Caco-2 (cell line): Measurements from ENCODE around the gene VASH1. TPM values are rescaled to one million over a fixed set of nuclear protein-coding genes. Genes with fewer than 3 reads are reported as not detected.

ENCODE experiments used
- BruUV-seq: library from RNA; stranded (reverse); fragments of 400-500 nt; replicated peaks from 2 replicates; lab custom pipeline; 2021; lab: Mats Ljungman, UMichigan
- CTCF ChIA-PET: fragments of 300-600 bp; sonication (Branson Sonifier 250); formaldehyde crosslinking; loops from one replicate; lab custom pipeline; 2022; ENCODE audit warnings: antibody characterized with exemption; lab: Charles Lee
- POLR2A ChIA-PET: fragments of 300-600 bp; sonication (Branson Sonifier 250); formaldehyde crosslinking; loops from one replicate; lab custom pipeline; 2022; ENCODE audit warnings: antibody characterized with exemption; lab: Charles Lee
- DNase-seq, 2 experiments: peaks; one replicate each; pipeline versions ENCODE4 v3.0.0 to v3.0.0-alpha.2; 2020 to 2022
- H3K27me3 ChIP-seq: replicated peaks from 2 replicates; pipeline ENCODE4 v1.6.0; 2011; ENCODE audit warnings: low read length; ENCODE audit not compliant: control insufficient read depth, insufficient read depth
- H3K36me3 ChIP-seq: 2 replicates; pipeline ENCODE4 v1.5.1; 2011; ENCODE audit warnings: low read length; ENCODE audit not compliant: control insufficient read depth, insufficient read depth
- H3K4me1 ChIP-seq: fragments of 250-450 bp; sonication (Bioruptor Pico); 2 replicates; pipeline ENCODE4 v1.5.1; 2020; ENCODE audit warnings: mild to moderate bottlenecking
- H3K4me3 ChIP-seq: 2 replicates; pipeline ENCODE4 v1.5.1; 2011; ENCODE audit warnings: low read depth, mild to moderate bottlenecking, control low read depth, low read length
- H3K9me3 ChIP-seq: fragments of 250-450 bp; sonication (Bioruptor Pico); 2 replicates; pipeline ENCODE4 v1.5.1; 2020; ENCODE audit warnings: mild to moderate bottlenecking, moderate library complexity
- H3K27ac Mint-ChIP-seq: one replicate; pipeline ENCODE4 v1.8.0; 2022; ENCODE audit warnings: mixed read lengths; ENCODE audit not compliant: unreplicated experiment
- H3K27me3 Mint-ChIP-seq: one replicate; pipeline ENCODE4 v1.8.0; 2022; ENCODE audit warnings: mixed read lengths; ENCODE audit not compliant: insufficient read depth, unreplicated experiment
- H3K36me3 Mint-ChIP-seq: one replicate; pipeline ENCODE4 v1.8.0; 2022; ENCODE audit warnings: mild to moderate bottlenecking, mixed read lengths; ENCODE audit not compliant: insufficient read depth, unreplicated experiment
- H3K4me1 Mint-ChIP-seq: one replicate; pipeline ENCODE4 v1.8.0; 2022; ENCODE audit warnings: low read depth, mixed read lengths; ENCODE audit not compliant: unreplicated experiment
- H3K4me3 Mint-ChIP-seq: one replicate; pipeline ENCODE4 v1.8.0; 2022; ENCODE audit warnings: mild to moderate bottlenecking, moderate library complexity, mixed read lengths; ENCODE audit not compliant: unreplicated experiment
- H3K9me3 Mint-ChIP-seq: one replicate; pipeline ENCODE4 v1.8.0; 2022; ENCODE audit warnings: mixed read lengths; ENCODE audit not compliant: unreplicated experiment
- CTCF ChIP-seq, 2 experiments: fragments of 200-600 bp in 1 of 2; IDR thresholded peaks; 1 replicate in 1 of 2; 2 replicates in 1 of 2; pipeline versions ENCODE4 v1.5.1 to v1.8.0; 2011 to 2022; ENCODE audit warnings: antibody characterized with exemption in 1 of 2, control low read depth in 1 of 2, inconsistent platforms in 1 of 2, low read depth in 1 of 2, low read length in 1 of 2, mild to moderate bottlenecking in 1 of 2, moderate library complexity in 1 of 2; ENCODE audit not compliant: insufficient read depth in 1 of 2, severe bottlenecking in 1 of 2, unreplicated experiment in 1 of 2
- intact Hi-C: fragments of 100-400 bp; cut with micrococcal nuclease; formaldehyde crosslinking; loops from one replicate; pipeline ENCODE4 v1.10.0; 2022; ENCODE audit not compliant: unreplicated experiment
- total RNA-seq: library from RNA; stranded (reverse); gene quantifications from 2 replicates; pipeline ENCODE4 v1.2.3, GENCODE V29; 2022

The VASH1 gene
- total RNA-seq, 1 experiment from 2014 or later = 0.18 TPM

- no peaks in the 10 kb centered on the region for H3K36me3 Mint-ChIP-seq
- DNase-seq = no peak
- Histone ChIP-seq H3K9me3 (no peaks in the 10 kb centered on the region), H3K27me3 (peaks cover 5% of the 10 kb centered on the region), H3K4me3 (peak overlapping the region; percentile 54), H3K4me1 (peaks cover 10% of the 10 kb centered on the region; the same call in 1 of the 2 replicates), H3K36me3 (no peaks in the 10 kb centered on the region)
- no peak overlapping the region for H3K27ac Mint-ChIP-seq
- no peaks in the 10 kb centered on the region for H3K9me3 Mint-ChIP-seq
- intact Hi-C loops = no loop called here
- H3K27me3 Mint-ChIP-seq = peaks cover 38% of the 10 kb centered on the region
- ChIA-PET CTCF (interaction anchor here (1.2 kb wide), 1 partner anchor 10 kb away, joined by 3 read pairs; no protein-coding TSS in a partner anchor), POLR2A (interaction anchor here (0.5 kb wide), 1 partner anchor 51 kb away, joined by 3 read pairs; no protein-coding TSS in a partner anchor)
- no peaks in the 10 kb centered on the region for H3K4me1 Mint-ChIP-seq
- peak overlapping the region; percentile 69 for H3K4me3 Mint-ChIP-seq
- BruUV-seq = no TSS peak
- no peak for TF ChIP-seq CTCF (IDR thresholded peaks at IDR 0.05; ENCODE audit: insufficient read depth in 1 of 2, low read depth in 1 of 2, low read length in 1 of 2, severe bottlenecking in 1 of 2, unreplicated experiment in 1 of 2)
These were observed 735 bp upstream of the VASH1 start for GRCh38 chr14:76760331-76761135.

- Mint-ChIP-seq H3K4me3 (peak overlapping the region; percentile 69), H3K9me3 (no peaks in the 10 kb centered on the region), H3K4me1 (no peaks in the 10 kb centered on the region), H3K36me3 (no peaks in the 10 kb centered on the region), H3K27ac (no peak overlapping the region), H3K27me3 (peaks cover 34% of the 10 kb centered on the region)
- Histone ChIP-seq H3K9me3 (no peaks in the 10 kb centered on the region), H3K4me3 (peak overlapping the region; percentile 54), H3K36me3 (no peaks in the 10 kb centered on the region), H3K4me1 (peaks cover 10% of the 10 kb centered on the region; the same call in 1 of the 2 replicates), H3K27me3 (peaks cover 7% of the 10 kb centered on the region)
- BruUV-seq = no TSS peak
- no peak for DNase-seq
- POLR2A ChIA-PET = no interaction called here
- no peak for TF ChIP-seq CTCF (IDR thresholded peaks at IDR 0.05; ENCODE audit: insufficient read depth in 1 of 2, low read depth in 1 of 2, low read length in 1 of 2, severe bottlenecking in 1 of 2, unreplicated experiment in 1 of 2)
- CTCF ChIA-PET = no interaction called here
- intact Hi-C loops = no loop called here
These were observed 717 bp downstream of the VASH1 start for GRCh38 chr14:76761960-76762410.

GRCh38 chr14:76762411-76763095, 1.3 kb downstream of the VASH1 start:
- intact Hi-C loops = no loop called here
- Mint-ChIP-seq H3K27ac (no peak overlapping the region), H3K4me1 (no peaks in the 10 kb centered on the region), H3K36me3 (no peaks in the 10 kb centered on the region), H3K27me3 (peaks cover 34% of the 10 kb centered on the region), H3K4me3 (peak overlapping the region; percentile 69), H3K9me3 (no peaks in the 10 kb centered on the region)
- ChIA-PET CTCF (no interaction called here), POLR2A (no interaction called here)
- peak overlapping the region; percentile 54; the same call in 1 of the 2 replicates for H3K4me3 ChIP-seq
- no peaks in the 10 kb centered on the region for H3K36me3 ChIP-seq
- DNase-seq = no peak
- no TSS peak for BruUV-seq
- peaks cover 10% of the 10 kb centered on the region; the same call in 1 of the 2 replicates for H3K4me1 ChIP-seq
- peaks cover 7% of the 10 kb centered on the region for H3K27me3 ChIP-seq
- no peak for TF ChIP-seq CTCF (IDR thresholded peaks at IDR 0.05; ENCODE audit: insufficient read depth in 1 of 2, low read depth in 1 of 2, low read length in 1 of 2, severe bottlenecking in 1 of 2, unreplicated experiment in 1 of 2)
- no peaks in the 10 kb centered on the region for H3K9me3 ChIP-seq
